ENCODE results near the gene SMURF1. TPM values are rescaled to one million over a fixed set of nuclear protein-coding genes. Genes with fewer than 3 reads are reported as not detected.

The SMURF1 gene
- total RNA-seq, 1 donor, result 23.5 TPM

GRCh38 chr7:99021941-99022560 is 121.9 kb downstream of the SMURF1 start:
- H3K9me3 ChIP-seq (ENCODE audit: low read depth, low read length), result no peaks in the 10 kb centered on the region
- H4K20me1 ChIP-seq (ENCODE audit: insufficient read depth, low read length), result no peaks in the 10 kb centered on the region
- H3K36me3 ChIP-seq (ENCODE audit: insufficient read depth, low read length), result peaks cover 14% of the 10 kb centered on the region
- no peak for TF ChIP-seq CTCF (IDR thresholded peaks at IDR 0.05; ENCODE audit: extremely low read depth, low read depth, low read length)
- no peak overlapping the region for H2AFZ ChIP-seq (ENCODE audit: low read length)
- no peak overlapping the region for H3K4me3 ChIP-seq (ENCODE audit: insufficient read depth, low read length)
- no peak overlapping the region for H3K27ac ChIP-seq (ENCODE audit: low read depth, low read length)
- H3K79me2 ChIP-seq (ENCODE audit: insufficient read depth, low read length), result peaks cover 6% of the 10 kb centered on the region
- peak; percentile 82 for DNase-seq (ENCODE audit: insufficient read length, low spot score, missing footprints)
- H3K27me3 ChIP-seq (ENCODE audit: insufficient read depth, low read length), result no peaks in the 10 kb centered on the region
- H3K4me1 ChIP-seq (ENCODE audit: insufficient read depth, low read length), result peaks cover 17% of the 10 kb centered on the region
- no peak overlapping the region for H3K4me2 ChIP-seq (ENCODE audit: insufficient read depth, low read length)

- no peak overlapping the region for H3K4me3 ChIP-seq (ENCODE audit: insufficient read depth, low read length)
- no peaks in the 10 kb centered on the region for H3K27me3 ChIP-seq (ENCODE audit: insufficient read depth, low read length)
- H3K4me1 ChIP-seq (ENCODE audit: insufficient read depth, low read length), result peaks cover 17% of the 10 kb centered on the region
- H3K4me2 ChIP-seq (ENCODE audit: insufficient read depth, low read length), result no peak overlapping the region
- no peak overlapping the region for H3K27ac ChIP-seq (ENCODE audit: low read depth, low read length)
- no peaks in the 10 kb centered on the region for H3K9me3 ChIP-seq (ENCODE audit: low read depth, low read length)
- no peak overlapping the region for H2AFZ ChIP-seq (ENCODE audit: low read length)
- peak; percentile 4 for DNase-seq (ENCODE audit: insufficient read length, low spot score, missing footprints)
- no peaks in the 10 kb centered on the region for H4K20me1 ChIP-seq (ENCODE audit: insufficient read depth, low read length)
- no peak for TF ChIP-seq CTCF (IDR thresholded peaks at IDR 0.05; ENCODE audit: extremely low read depth, low read depth, low read length)
- H3K36me3 ChIP-seq (ENCODE audit: insufficient read depth, low read length), result peaks cover 19% of the 10 kb centered on the region
- peaks cover 6% of the 10 kb centered on the region for H3K79me2 ChIP-seq (ENCODE audit: insufficient read depth, low read length)
Observed at GRCh38 chr7:99020413-99020715, 123.5 kb downstream of the SMURF1 start.

GRCh38 chr7:99019523-99020412 is 124.1 kb downstream of the SMURF1 start:
- Histone ChIP-seq H3K36me3 (ENCODE audit: insufficient read depth, low read length) (peaks cover 21% of the 10 kb centered on the region), H3K4me2 (ENCODE audit: insufficient read depth, low read length) (no peak overlapping the region), H3K27me3 (ENCODE audit: insufficient read depth, low read length) (no peaks in the 10 kb centered on the region), H3K9me3 (ENCODE audit: low read depth, low read length) (no peaks in the 10 kb centered on the region), H3K4me3 (ENCODE audit: insufficient read depth, low read length) (no peak overlapping the region), H4K20me1 (ENCODE audit: insufficient read depth, low read length) (no peaks in the 10 kb centered on the region), H2AFZ (ENCODE audit: low read length) (no peak overlapping the region), H3K4me1 (ENCODE audit: insufficient read depth, low read length) (peaks cover 17% of the 10 kb centered on the region), H3K27ac (ENCODE audit: low read depth, low read length) (no peak overlapping the region), H3K79me2 (ENCODE audit: insufficient read depth, low read length) (peaks cover 6% of the 10 kb centered on the region)
- no peak for TF ChIP-seq CTCF (IDR thresholded peaks at IDR 0.05; ENCODE audit: extremely low read depth, low read depth, low read length)
- DNase-seq (ENCODE audit: insufficient read length, low spot score, missing footprints), result peak; percentile 29

- no peak overlapping the region for H3K4me3 ChIP-seq (ENCODE audit: insufficient read depth, low read length)
- no peaks in the 10 kb centered on the region for H3K9me3 ChIP-seq (ENCODE audit: low read depth, low read length)
- no peak overlapping the region for H3K27ac ChIP-seq (ENCODE audit: low read depth, low read length)
- no peaks in the 10 kb centered on the region for H3K4me1 ChIP-seq (ENCODE audit: insufficient read depth, low read length)
- no peak overlapping the region for H3K4me2 ChIP-seq (ENCODE audit: insufficient read depth, low read length)
- no peak overlapping the region for H2AFZ ChIP-seq (ENCODE audit: low read length)
- peaks cover 4% of the 10 kb centered on the region for H3K79me2 ChIP-seq (ENCODE audit: insufficient read depth, low read length)
- no peaks in the 10 kb centered on the region for H4K20me1 ChIP-seq (ENCODE audit: insufficient read depth, low read length)
- H3K36me3 ChIP-seq (ENCODE audit: insufficient read depth, low read length), result peaks cover 57% of the 10 kb centered on the region
- DNase-seq (ENCODE audit: insufficient read length, low spot score, missing footprints), result peak; percentile 22
- TF ChIP-seq CTCF (IDR thresholded peaks at IDR 0.05; ENCODE audit: extremely low read depth, low read depth, low read length), result no peak
- no peaks in the 10 kb centered on the region for H3K27me3 ChIP-seq (ENCODE audit: insufficient read depth, low read length)
Observed at GRCh38 chr7:99016196-99016595, 127.7 kb downstream of the SMURF1 start.
